IMR-90 (cell line): ENCODE data around the gene RPS27A. TPM values are rescaled to one million over a fixed set of nuclear protein-coding genes. Genes with fewer than 3 reads are reported as not detected.

Experiments
- ATAC-seq: fragments of 200-7000 bp; cut with Tn5 transposase; 2 replicates; pipeline ENCODE4 v1.9.1; 2020; ENCODE audit warnings: low read depth, mild to moderate bottlenecking, moderate library complexity
- BruUV-seq: library from RNA; stranded (reverse); fragments of 400-500 nt; replicated peaks from 2 replicates; lab custom pipeline; 2021; lab: Mats Ljungman, UMichigan
- CTCF ChIA-PET: fragments of 300-600 bp; formaldehyde crosslinking; extraction: SDS; loops from one replicate; lab custom pipeline; 2021; ENCODE audit warnings: antibody characterized with exemption; lab: Yijun Ruan, JAX
- POLR2A ChIA-PET: fragments of 300-600 bp; sonication (Branson Sonifier 250); formaldehyde crosslinking; loops from one replicate; lab custom pipeline; 2022; ENCODE audit warnings: antibody characterized with exemption; ENCODE audit not compliant: unreplicated experiment; lab: Charles Lee
- DNase-seq: peaks from one replicate; pipeline ENCODE4 v3.0.0; 2013
- H2AFZ ChIP-seq: replicated peaks from 2 replicates; pipeline ENCODE3; 2013; ENCODE audit warnings: low read length, mild to moderate bottlenecking; ENCODE audit not compliant: poor library complexity
- H2AK5ac ChIP-seq: 2 replicates; pipeline ENCODE4 v1.6.1; 2013; ENCODE audit warnings: low read depth, low read length, inconsistent platforms
- H2AK9ac ChIP-seq: replicated peaks from 2 replicates; pipeline ENCODE3; 2013; ENCODE audit warnings: mild to moderate bottlenecking, low read depth, low read length, moderate library complexity; ENCODE audit not compliant: poor library complexity
- H2BK120ac ChIP-seq: 2 replicates; pipeline ENCODE4 v1.6.1; 2013; ENCODE audit warnings: low read depth, low read length, inconsistent platforms
- H2BK15ac ChIP-seq: 3 replicates; pipeline ENCODE4 v1.6.1; 2013; ENCODE audit warnings: low read depth, low read length, inconsistent platforms
- H2BK20ac ChIP-seq: 2 replicates; pipeline ENCODE4 v1.6.1; 2013; ENCODE audit warnings: low read depth, mild to moderate bottlenecking, inconsistent platforms, low read length, moderate library complexity
- H2BK5ac ChIP-seq: 2 replicates; pipeline ENCODE4 v1.6.1; 2013; ENCODE audit warnings: mild to moderate bottlenecking, low read depth, low read length, inconsistent platforms; ENCODE audit not compliant: poor library complexity, severe bottlenecking
- H3K14ac ChIP-seq: replicated peaks from 2 replicates; pipeline ENCODE4 v1.6.1; 2013; ENCODE audit warnings: low read depth, low read length, inconsistent platforms
- H3K18ac ChIP-seq: 2 replicates; pipeline ENCODE4 v1.6.1; 2013; ENCODE audit warnings: low read depth, low read length, control low read depth
- H3K23ac ChIP-seq: 2 replicates; pipeline ENCODE4 v1.6.1; 2013; ENCODE audit warnings: low read depth, low read length, inconsistent platforms
- H3K27ac ChIP-seq: 2 replicates; pipeline ENCODE4 v1.5.1; 2013; ENCODE audit warnings: mild to moderate bottlenecking, control low read depth, low read length; ENCODE audit not compliant: insufficient read depth
- H3K27me3 ChIP-seq: 2 replicates; pipeline ENCODE4 v1.6.1; 2013; ENCODE audit warnings: low read length; ENCODE audit not compliant: control insufficient read depth, insufficient read depth
- H3K36me3 ChIP-seq: 2 replicates; pipeline ENCODE4 v1.6.1; 2013; ENCODE audit warnings: low read length, mixed read lengths; ENCODE audit not compliant: control insufficient read depth, insufficient read depth
- H3K4ac ChIP-seq: 2 replicates; pipeline ENCODE4 v1.6.1; 2013; ENCODE audit warnings: low read depth, low read length, inconsistent platforms
- H3K4me1 ChIP-seq: 2 replicates; pipeline ENCODE4 v1.6.1; 2013; ENCODE audit warnings: low read length, mixed read lengths; ENCODE audit not compliant: control insufficient read depth, insufficient read depth
- H3K4me2 ChIP-seq: 2 replicates; pipeline ENCODE4 v1.6.1; 2013; ENCODE audit warnings: low read depth, mild to moderate bottlenecking, control low read depth, low read length, moderate library complexity
- H3K4me3 ChIP-seq: 2 replicates; pipeline ENCODE4 v1.5.1; 2013; ENCODE audit warnings: low read depth, mild to moderate bottlenecking, control low read depth, low read length, moderate library complexity; ENCODE audit not compliant: insufficient read depth
- H3K56ac ChIP-seq: 2 replicates; pipeline ENCODE4 v1.6.1; 2013; ENCODE audit warnings: low read length, inconsistent platforms; ENCODE audit not compliant: insufficient read depth; ENCODE audit errors: extremely low read depth
- H3K79me1 ChIP-seq, 2 experiments: 2 replicates each; pipeline ENCODE4 v1.6.1; 2013; ENCODE audit warnings: low read length in 2 of 2, inconsistent platforms in 1 of 2, low read depth in 1 of 2
- H3K9ac ChIP-seq: 2 replicates; pipeline ENCODE4 v1.6.1; 2013; ENCODE audit warnings: low read depth, low read length, control low read depth
- H3K9me1 ChIP-seq: 2 replicates; pipeline ENCODE4 v1.6.1; 2013; ENCODE audit warnings: low read length, inconsistent platforms; ENCODE audit not compliant: insufficient read depth
- H3K9me3 ChIP-seq: 2 replicates; pipeline ENCODE4 v1.6.1; 2013; ENCODE audit warnings: low read length; ENCODE audit not compliant: control insufficient read depth, insufficient read depth
- H4K20me1 ChIP-seq: 2 replicates; pipeline ENCODE4 v1.6.1; 2013; ENCODE audit warnings: low read length, inconsistent platforms; ENCODE audit not compliant: insufficient read depth
- H4K5ac ChIP-seq: 2 replicates; pipeline ENCODE4 v1.6.1; 2013; ENCODE audit warnings: mild to moderate bottlenecking, low read depth, low read length, control low read depth
- H4K8ac ChIP-seq, 2 experiments: 2 replicates each; pipeline ENCODE4 v1.6.1; 2013; ENCODE audit warnings: low read depth in 2 of 2, low read length in 2 of 2, control low read depth in 1 of 2, inconsistent platforms in 1 of 2
- H4K91ac ChIP-seq: 2 replicates; pipeline ENCODE4 v1.6.1; 2013; ENCODE audit warnings: low read depth, low read length, inconsistent platforms; ENCODE audit not compliant: insufficient read depth
- CHD1 ChIP-seq: IDR thresholded peaks from 2 replicates; pipeline ENCODE4 v1.6.1; 2012; ENCODE audit warnings: low read depth, low read length, improper control_type of control experiment
- FOS ChIP-seq: fragments of 150-350 bp; IDR thresholded peaks from 2 replicates; pipeline ENCODE4 v1.6.1; 2016; ENCODE audit warnings: low read depth, low read length
- MAFK ChIP-seq: IDR thresholded peaks from 2 replicates; pipeline ENCODE4 v1.6.1; 2012; ENCODE audit warnings: low read depth, low read length, improper control_type of control experiment
- MXI1 ChIP-seq: IDR thresholded peaks from 2 replicates; pipeline ENCODE4 v1.6.1; 2012; ENCODE audit warnings: low read depth, mild to moderate bottlenecking, low read length, moderate library complexity, borderline replicate concordance
- RAD21 ChIP-seq: IDR thresholded peaks from 2 replicates; pipeline ENCODE4 v1.6.1; 2012; ENCODE audit warnings: low read length, improper control_type of control experiment
- RFX5 ChIP-seq: IDR thresholded peaks from 2 replicates; pipeline ENCODE4 v1.8.0; 2012; ENCODE audit warnings: low read depth, mild to moderate bottlenecking, low read length, moderate library complexity
- USF2 ChIP-seq: fragments of 150-350 bp; IDR thresholded peaks from 2 replicates; pipeline ENCODE4 v1.6.1; 2017; ENCODE audit warnings: mild to moderate bottlenecking, antibody characterized with exemption, low read length, low read depth
- WGBS, 2 experiments: methylation state at CpG; one replicate each; pipeline versions ENCODE4 v1.1.5 to v1.1.7; 2013; ENCODE audit warnings: missing lambda C conversion rate in 2 of 2; ENCODE audit not compliant: insufficient read length in 1 of 2; ENCODE audit errors: extremely low coverage in 2 of 2; 5-methylcytosine and 5-hydroxymethylcytosine counted together
- dilution Hi-C: fragments of 300-500 bp; cut with HindIII; formaldehyde crosslinking; loops from one replicate; pipeline ENCODE4 v1.14.3; 2018; ENCODE audit warnings: low sequenced_read_pairs; ENCODE audit not compliant: unreplicated experiment
- in situ Hi-C: fragments of 300-500 bp; cut with MboI; formaldehyde crosslinking; loops from 3 replicates; pipeline ENCODE4 v1.14.3; 2019; ENCODE audit warnings: low sequenced_read_pairs, inconsistent platforms, mixed read lengths
- intact Hi-C: fragments of 100-400 bp; cut with micrococcal nuclease; formaldehyde crosslinking; loops from 2 replicates; pipeline ENCODE4 v1.10.0; 2022
- polyA plus RNA-seq, 3 experiments: library from polyadenylated mRNA; depleted of rRNA; stranded (reverse); fragments of >200 nt; gene quantifications; 2 replicates each; pipeline ENCODE4 v1.2.3, GENCODE V29; 2012; ENCODE audit warnings: low replicate concordance in 1 of 3
- total RNA-seq: library from RNA; depleted of rRNA; stranded (reverse); fragments of >200 nt; gene quantifications from 2 replicates; pipeline ENCODE4 v1.2.3, GENCODE V29; 2012

RPS27A gene
- total and polyA plus RNA-seq, 2 of the 4 experiments (the other 2 are of a cell fraction): 496 to 1,421 TPM

- H2BK20ac ChIP-seq: no peak overlapping the region
- DNase-seq (no peak), ATAC-seq (no peak)
- in situ Hi-C loops: no loop called here
- no peak overlapping the region for H3K18ac ChIP-seq
- H3K27ac ChIP-seq: no peak overlapping the region
- dilution Hi-C loops: no loop called here
- H3K4ac ChIP-seq: no peak overlapping the region
- TF ChIP-seq FOS: no peak
- no peak for TF ChIP-seq USF2
- no peak for TF ChIP-seq MXI1
- TF ChIP-seq CHD1: no peak
- TF ChIP-seq RAD21: no peak
- TF ChIP-seq RFX5: no peak
- TF ChIP-seq MAFK: no peak
- H3K23ac ChIP-seq: no peak overlapping the region
- no peak overlapping the region for H3K14ac ChIP-seq
- peaks cover 11 to 54% of the 10 kb centered on the region in 2 experiments for H3K79me1 ChIP-seq
- H4K20me1 ChIP-seq: no peaks in the 10 kb centered on the region
- ChIA-PET CTCF (interaction anchor here (0.6 kb wide), 1 partner anchor 229 kb away, joined by 4 read pairs; no protein-coding TSS in a partner anchor), POLR2A (interaction anchor here (0.6 kb wide), 1 partner anchor 9 kb away, joined by 4 read pairs; the partner anchor contains the start of gene RPS27A)
- no peak overlapping the region for H3K4me3 ChIP-seq
- no peak overlapping the region for H2BK120ac ChIP-seq
- H4K91ac ChIP-seq: no peak overlapping the region
- WGBS, 2 experiments: 91% methylated on average over 21 of the region's 25 CpGs; no CpG with 5 or more reads in 1 of the 2 experiments
- no TSS peak for BruUV-seq
- H2BK15ac ChIP-seq: no peak overlapping the region
- H3K9me3 ChIP-seq: no peaks in the 10 kb centered on the region
- peaks cover 5% of the 10 kb centered on the region; the same call in 1 of the 2 replicates for H3K9me1 ChIP-seq
- peak overlapping the region in 1 of 2 experiments; percentile 85; a peak in 2 of 4 replicates for H4K8ac ChIP-seq
- H3K4me1 ChIP-seq: peaks cover 4% of the 10 kb centered on the region
- no peak overlapping the region for H4K5ac ChIP-seq
- H2AK5ac ChIP-seq: no peak overlapping the region
- intact Hi-C loops: no loop called here
- no peak overlapping the region for H2AFZ ChIP-seq
- no peak overlapping the region for H3K4me2 ChIP-seq
- H2BK5ac ChIP-seq: no peak overlapping the region
- H3K9ac ChIP-seq: no peak overlapping the region
- H3K36me3 ChIP-seq: peaks cover 6% of the 10 kb centered on the region; the same call in 1 of the 2 replicates
- H3K56ac ChIP-seq: no peak overlapping the region
- H3K27me3 ChIP-seq: no peaks in the 10 kb centered on the region
- H2AK9ac ChIP-seq: peak overlapping the region; percentile 39
Measured at GRCh38 chr2:55223958-55224760, 8.3 kb upstream of the RPS27A start.
